ENCODE measurements around the gene TMEM165. TPM values are rescaled to one million over a fixed set of nuclear protein-coding genes. Genes with fewer than 3 reads are reported as not detected.

Gene TMEM165
- polyA plus RNA-seq, 1 donor from 2014 or later: 102 TPM

- Histone ChIP-seq H4K20me1 (ENCODE audit: insufficient read depth) (no peaks in the 10 kb centered on the region), H3K9me3 (ENCODE audit: low read length) (no peaks in the 10 kb centered on the region), H3K9me2 (ENCODE audit: insufficient read depth, low read length) (no peaks in the 10 kb centered on the region), H3K36me3 (ENCODE audit: insufficient read depth, low read length) (no peaks in the 10 kb centered on the region), H3K4me3 (ENCODE audit: low read length) (no peak overlapping the region), H3K4me2 (ENCODE audit: low read length) (no peak overlapping the region), H3F3A (ENCODE audit: insufficient read depth, low read length, poor library complexity, severe bottlenecking) (no peaks in the 10 kb centered on the region), H2AFZ (ENCODE audit: low read depth, low read length) (no peak overlapping the region), H3K79me2 (replicated peaks; ENCODE audit: insufficient read depth, low read length) (no peaks in the 10 kb centered on the region), H3K9ac (ENCODE audit: low read length) (no peak overlapping the region), H3K27me3 (ENCODE audit: insufficient read depth, low read depth, low read length) (no peaks in the 10 kb centered on the region), H3K27ac (ENCODE audit: low read length) (no peak overlapping the region)
- TF ChIP-seq SMC3 (conservative IDR thresholded peaks at IDR 0.05; ENCODE audit: poor library complexity) (no peak), TAF1 (IDR thresholded peaks at IDR 0.05; ENCODE audit: low read depth) (no peak), EZH2 (IDR thresholded peaks at IDR 0.05; ENCODE audit: borderline replicate concordance, insufficient read depth, low read length, poor library complexity, severe bottlenecking) (no peak), MXI1 (conservative IDR thresholded peaks at IDR 0.05; ENCODE audit: poor library complexity, severe bottlenecking) (no peak), REST (IDR thresholded peaks at IDR 0.05; ENCODE audit: borderline replicate concordance) (no peak), RAD21 (conservative IDR thresholded peaks at IDR 0.05) (no peak), EP300 (conservative IDR thresholded peaks at IDR 0.05; ENCODE audit: poor library complexity, severe bottlenecking) (no peak), POLR2AphosphoS5 (IDR thresholded peaks at IDR 0.05) (no peak)
- TF ChIP-seq, protein P1, sequence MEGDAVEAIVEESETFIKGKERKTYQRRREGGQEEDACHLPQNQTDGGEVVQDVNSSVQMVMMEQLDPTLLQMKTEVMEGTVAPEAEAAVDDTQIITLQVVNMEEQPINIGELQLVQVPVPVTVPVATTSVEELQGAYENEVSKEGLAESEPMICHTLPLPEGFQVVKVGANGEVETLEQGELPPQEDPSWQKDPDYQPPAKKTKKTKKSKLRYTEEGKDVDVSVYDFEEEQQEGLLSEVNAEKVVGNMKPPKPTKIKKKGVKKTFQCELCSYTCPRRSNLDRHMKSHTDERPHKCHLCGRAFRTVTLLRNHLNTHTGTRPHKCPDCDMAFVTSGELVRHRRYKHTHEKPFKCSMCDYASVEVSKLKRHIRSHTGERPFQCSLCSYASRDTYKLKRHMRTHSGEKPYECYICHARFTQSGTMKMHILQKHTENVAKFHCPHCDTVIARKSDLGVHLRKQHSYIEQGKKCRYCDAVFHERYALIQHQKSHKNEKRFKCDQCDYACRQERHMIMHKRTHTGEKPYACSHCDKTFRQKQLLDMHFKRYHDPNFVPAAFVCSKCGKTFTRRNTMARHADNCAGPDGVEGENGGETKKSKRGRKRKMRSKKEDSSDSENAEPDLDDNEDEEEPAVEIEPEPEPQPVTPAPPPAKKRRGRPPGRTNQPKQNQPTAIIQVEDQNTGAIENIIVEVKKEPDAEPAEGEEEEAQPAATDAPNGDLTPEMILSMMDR (IDR thresholded peaks at IDR 0.05; ENCODE audit: poor library complexity, severe bottlenecking): no peak
These were observed 13.2 kb upstream of the TMEM165 start for GRCh38 chr4:55382488-55383003.

DNA sequence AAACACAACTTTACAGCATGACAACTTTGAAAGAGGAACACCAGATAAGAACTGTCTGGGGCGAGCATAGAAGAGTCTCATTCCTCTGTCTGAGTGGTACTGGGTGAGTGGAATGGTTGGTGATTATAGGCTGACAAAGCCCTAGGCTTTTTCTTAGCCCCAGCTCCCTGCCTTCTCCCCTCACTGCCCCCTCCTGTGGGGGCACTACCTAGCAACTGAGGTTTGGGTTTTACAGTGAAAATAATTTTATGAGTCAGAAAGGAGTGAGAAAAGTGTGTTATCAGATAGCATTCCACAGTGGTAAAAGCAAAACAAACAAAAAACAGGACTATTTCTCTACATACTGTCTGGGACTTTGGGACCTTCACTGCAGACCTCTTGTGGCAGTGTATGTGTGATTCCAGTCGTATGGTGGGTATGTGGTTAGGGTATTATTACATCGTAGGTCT is 10.5 kb upstream of the TMEM165 start:
- Histone ChIP-seq H3K9me2 (ENCODE audit: insufficient read depth, low read length) (no peaks in the 10 kb centered on the region), H2AFZ (ENCODE audit: low read depth, low read length) (no peak overlapping the region), H4K20me1 (ENCODE audit: insufficient read depth) (no peaks in the 10 kb centered on the region), H3K4me3 (ENCODE audit: low read length) (no peak overlapping the region), H3K27me3 (ENCODE audit: insufficient read depth, low read depth, low read length) (no peaks in the 10 kb centered on the region), H3K79me2 (replicated peaks; ENCODE audit: insufficient read depth, low read length) (no peaks in the 10 kb centered on the region), H3K36me3 (ENCODE audit: insufficient read depth, low read length) (no peaks in the 10 kb centered on the region), H3K9ac (ENCODE audit: low read length) (no peak overlapping the region), H3K27ac (ENCODE audit: low read length) (no peak overlapping the region), H3F3A (ENCODE audit: insufficient read depth, low read length, poor library complexity, severe bottlenecking) (no peaks in the 10 kb centered on the region), H3K9me3 (ENCODE audit: low read length) (no peaks in the 10 kb centered on the region), H3K4me2 (ENCODE audit: low read length) (no peak overlapping the region)
- no peak for TF ChIP-seq SMC3 (conservative IDR thresholded peaks at IDR 0.05; ENCODE audit: poor library complexity)

DNA sequence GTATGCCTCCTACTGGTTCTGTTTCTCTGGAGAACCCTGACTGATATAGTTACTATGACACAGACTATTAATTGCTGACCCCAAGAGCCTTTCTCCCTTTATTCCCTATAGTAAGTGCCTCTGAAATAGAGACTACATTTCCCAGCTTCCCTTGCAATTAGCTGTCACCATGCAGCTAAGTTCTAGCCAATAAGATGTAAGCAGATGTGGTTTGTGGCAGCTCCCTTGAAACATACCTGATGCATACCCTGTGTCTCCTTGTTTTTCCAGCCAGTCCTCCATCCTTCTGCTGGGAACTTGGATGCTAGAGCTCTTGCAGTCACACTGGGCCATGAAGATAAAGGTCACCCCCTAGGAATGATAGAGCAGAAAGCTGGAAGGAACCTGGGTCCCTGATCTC is 9.7 kb upstream of the TMEM165 start:
- H4K20me1 ChIP-seq (ENCODE audit: insufficient read depth): no peaks in the 10 kb centered on the region
- H3K27me3 ChIP-seq (ENCODE audit: insufficient read depth, low read depth, low read length): no peaks in the 10 kb centered on the region
- H3K9me3 ChIP-seq (ENCODE audit: low read length): no peaks in the 10 kb centered on the region
- no peaks in the 10 kb centered on the region for H3F3A ChIP-seq (ENCODE audit: insufficient read depth, low read length, poor library complexity, severe bottlenecking)
- no peaks in the 10 kb centered on the region for H3K79me2 ChIP-seq (replicated peaks; ENCODE audit: insufficient read depth, low read length)
- no peak overlapping the region for H2AFZ ChIP-seq (ENCODE audit: low read depth, low read length)
- no peak overlapping the region for H3K27ac ChIP-seq (ENCODE audit: low read length)
- H3K4me2 ChIP-seq (ENCODE audit: low read length): no peak overlapping the region
- H3K9me2 ChIP-seq (ENCODE audit: insufficient read depth, low read length): no peaks in the 10 kb centered on the region
- TF ChIP-seq REST (IDR thresholded peaks at IDR 0.05; ENCODE audit: borderline replicate concordance) (no peak), MXI1 (conservative IDR thresholded peaks at IDR 0.05; ENCODE audit: poor library complexity, severe bottlenecking) (no peak), RAD21 (conservative IDR thresholded peaks at IDR 0.05) (no peak), EP300 (conservative IDR thresholded peaks at IDR 0.05; ENCODE audit: poor library complexity, severe bottlenecking) (no peak), TAF1 (IDR thresholded peaks at IDR 0.05; ENCODE audit: low read depth) (no peak), POLR2AphosphoS5 (IDR thresholded peaks at IDR 0.05) (no peak), EZH2 (IDR thresholded peaks at IDR 0.05; ENCODE audit: borderline replicate concordance, insufficient read depth, low read length, poor library complexity, severe bottlenecking) (no peak), SMC3 (conservative IDR thresholded peaks at IDR 0.05; ENCODE audit: poor library complexity) (no peak)
- TF ChIP-seq, protein P1 (IDR thresholded peaks at IDR 0.05; ENCODE audit: poor library complexity, severe bottlenecking): no peak
- no peak overlapping the region for H3K9ac ChIP-seq (ENCODE audit: low read length)
- H3K36me3 ChIP-seq (ENCODE audit: insufficient read depth, low read length): no peaks in the 10 kb centered on the region
- no peak overlapping the region for H3K4me3 ChIP-seq (ENCODE audit: low read length)
